Measurements from ENCODE around the gene P2RY14.

Gene P2RY14

GRCh38 chr3:151316267-151316991 lies 38.1 kb upstream of the P2RY14 start, which contains the start of gene GPR87:
GPR87 (minus strand) TSS chr3:151316820; CDS start chr3:151300100, 16,720 bp downstream.
- TF ChIP-seq TAF1 (IDR thresholded peaks at IDR 0.05; ENCODE audit: borderline replicate concordance, insufficient read depth, low read length): no peak
- no peak for TF ChIP-seq POLR2AphosphoS5 (IDR thresholded peaks at IDR 0.05; ENCODE audit: low read depth, low read length)
- no peak for TF ChIP-seq REST (IDR thresholded peaks at IDR 0.05; ENCODE audit: insufficient read depth in 1 of 2, low read depth in 2 of 2, low read length in 2 of 2)
- no peak for TF ChIP-seq SIN3A (IDR thresholded peaks at IDR 0.05; ENCODE audit: borderline replicate concordance, insufficient read depth, low read length)
- TF ChIP-seq FOXP2 (optimal IDR thresholded peaks at IDR 0.05; ENCODE audit: borderline replicate concordance, extremely low read depth, extremely low read length, insufficient read depth): no peak

GRCh38 chr3:151315846-151316245 lies 37.5 kb upstream of the P2RY14 start:
- TF ChIP-seq REST (IDR thresholded peaks at IDR 0.05; ENCODE audit: insufficient read depth in 1 of 2, low read depth in 2 of 2, low read length in 2 of 2) (no peak), POLR2AphosphoS5 (IDR thresholded peaks at IDR 0.05; ENCODE audit: low read depth, low read length) (no peak), FOXP2 (optimal IDR thresholded peaks at IDR 0.05; ENCODE audit: borderline replicate concordance, extremely low read depth, extremely low read length, insufficient read depth) (no peak), TAF1 (IDR thresholded peaks at IDR 0.05; ENCODE audit: borderline replicate concordance, insufficient read depth, low read length) (no peak), SIN3A (IDR thresholded peaks at IDR 0.05; ENCODE audit: borderline replicate concordance, insufficient read depth, low read length) (no peak)

- no peak for TF ChIP-seq REST (IDR thresholded peaks at IDR 0.05; ENCODE audit: insufficient read depth in 1 of 2, low read depth in 2 of 2, low read length in 2 of 2)
- no peak for TF ChIP-seq SIN3A (IDR thresholded peaks at IDR 0.05; ENCODE audit: borderline replicate concordance, insufficient read depth, low read length)
- TF ChIP-seq POLR2AphosphoS5 (IDR thresholded peaks at IDR 0.05; ENCODE audit: low read depth, low read length): no peak
- TF ChIP-seq TAF1 (IDR thresholded peaks at IDR 0.05; ENCODE audit: borderline replicate concordance, insufficient read depth, low read length): no peak
- no peak for TF ChIP-seq FOXP2 (optimal IDR thresholded peaks at IDR 0.05; ENCODE audit: borderline replicate concordance, extremely low read depth, extremely low read length, insufficient read depth)
Measured at GRCh38 chr3:151315136-151315535, 36.8 kb upstream of the P2RY14 start.

- no peak for TF ChIP-seq POLR2AphosphoS5 (IDR thresholded peaks at IDR 0.05; ENCODE audit: low read depth, low read length)
- TF ChIP-seq TAF1 (IDR thresholded peaks at IDR 0.05; ENCODE audit: borderline replicate concordance, insufficient read depth, low read length): no peak
- TF ChIP-seq SIN3A (IDR thresholded peaks at IDR 0.05; ENCODE audit: borderline replicate concordance, insufficient read depth, low read length): no peak
- no peak for TF ChIP-seq FOXP2 (optimal IDR thresholded peaks at IDR 0.05; ENCODE audit: borderline replicate concordance, extremely low read depth, extremely low read length, insufficient read depth)
- TF ChIP-seq REST (IDR thresholded peaks at IDR 0.05; ENCODE audit: insufficient read depth in 1 of 2, low read depth in 2 of 2, low read length in 2 of 2): no peak
Measured at GRCh38 chr3:151314593-151314992, 36.3 kb upstream of the P2RY14 start.
